Measurements from ENCODE around the gene BCAR3.

The BCAR3 gene

GRCh38 chr1:93601686-93602085, 80.0 kb downstream of the BCAR3 start:
- DNase-seq (ENCODE audit: low read depth, low spot score) = no peak
- H3K27me3 ChIP-seq (ENCODE audit: insufficient read depth, insufficient read length) = no peaks in the 10 kb centered on the region
- no peak overlapping the region for H3K9ac ChIP-seq (ENCODE audit: insufficient read length, low read depth)
- H3K4me1 ChIP-seq (ENCODE audit: insufficient read depth, insufficient read length) = peaks cover 6% of the 10 kb centered on the region
- no peaks in the 10 kb centered on the region for H3K9me3 ChIP-seq (ENCODE audit: insufficient read depth, low read length)
- peaks cover 27% of the 10 kb centered on the region for H3K36me3 ChIP-seq (ENCODE audit: insufficient read depth, insufficient read length, low read length)
- no peak overlapping the region for H3K4me3 ChIP-seq (ENCODE audit: insufficient read length, low read depth)
- TF ChIP-seq YY1 (IDR thresholded peaks at IDR 0.05; ENCODE audit: insufficient read depth, insufficient read length) (no peak), ZNF274 (IDR thresholded peaks at IDR 0.05; ENCODE audit: low read depth, low read length) (no peak), SUZ12 (IDR thresholded peaks at IDR 0.05; ENCODE audit: extremely low read depth, insufficient read depth, insufficient read length) (no peak)

- Histone ChIP-seq H3K4me1 (ENCODE audit: insufficient read depth, insufficient read length) (peaks cover 13% of the 10 kb centered on the region), H3K27me3 (ENCODE audit: insufficient read depth, insufficient read length) (no peaks in the 10 kb centered on the region), H3K4me3 (ENCODE audit: insufficient read length, low read depth) (no peak overlapping the region), H3K9me3 (ENCODE audit: insufficient read depth, low read length) (no peaks in the 10 kb centered on the region), H3K36me3 (ENCODE audit: insufficient read depth, insufficient read length, low read length) (peaks cover 25% of the 10 kb centered on the region), H3K9ac (ENCODE audit: insufficient read length, low read depth) (no peak overlapping the region)
- no peak for DNase-seq (ENCODE audit: low read depth, low spot score)
- TF ChIP-seq SUZ12 (IDR thresholded peaks at IDR 0.05; ENCODE audit: extremely low read depth, insufficient read depth, insufficient read length) (no peak), ZNF274 (IDR thresholded peaks at IDR 0.05; ENCODE audit: low read depth, low read length) (no peak), YY1 (IDR thresholded peaks at IDR 0.05; ENCODE audit: insufficient read depth, insufficient read length) (no peak)
Observed at GRCh38 chr1:93600663-93601062, 81.0 kb downstream of the BCAR3 start.

- H3K9me3 ChIP-seq (ENCODE audit: insufficient read depth, low read length) = no peaks in the 10 kb centered on the region
- DNase-seq (ENCODE audit: low read depth, low spot score) = no peak
- TF ChIP-seq ZNF274 (IDR thresholded peaks at IDR 0.05; ENCODE audit: low read depth, low read length) (no peak), YY1 (IDR thresholded peaks at IDR 0.05; ENCODE audit: insufficient read depth, insufficient read length) (no peak), SUZ12 (IDR thresholded peaks at IDR 0.05; ENCODE audit: extremely low read depth, insufficient read depth, insufficient read length) (no peak)
- H3K9ac ChIP-seq (ENCODE audit: insufficient read length, low read depth) = no peak overlapping the region
- no peaks in the 10 kb centered on the region for H3K27me3 ChIP-seq (ENCODE audit: insufficient read depth, insufficient read length)
- peaks cover 19% of the 10 kb centered on the region for H3K36me3 ChIP-seq (ENCODE audit: insufficient read depth, insufficient read length, low read length)
- peaks cover 17% of the 10 kb centered on the region for H3K4me1 ChIP-seq (ENCODE audit: insufficient read depth, insufficient read length)
- H3K4me3 ChIP-seq (ENCODE audit: insufficient read length, low read depth) = no peak overlapping the region
Observed at GRCh38 chr1:93599479-93599878, 82.2 kb downstream of the BCAR3 start.

- no peak for DNase-seq (ENCODE audit: low read depth, low spot score)
- TF ChIP-seq ZNF274 (IDR thresholded peaks at IDR 0.05; ENCODE audit: low read depth, low read length) = no peak
- no peak for TF ChIP-seq YY1 (IDR thresholded peaks at IDR 0.05; ENCODE audit: insufficient read depth, insufficient read length)
- TF ChIP-seq SUZ12 (IDR thresholded peaks at IDR 0.05; ENCODE audit: extremely low read depth, insufficient read depth, insufficient read length) = no peak
- Histone ChIP-seq H3K4me3 (ENCODE audit: insufficient read length, low read depth) (no peak overlapping the region), H3K36me3 (ENCODE audit: insufficient read depth, insufficient read length, low read length) (peaks cover 19% of the 10 kb centered on the region), H3K27me3 (ENCODE audit: insufficient read depth, insufficient read length) (no peaks in the 10 kb centered on the region), H3K9me3 (ENCODE audit: insufficient read depth, low read length) (no peaks in the 10 kb centered on the region), H3K9ac (ENCODE audit: insufficient read length, low read depth) (no peak overlapping the region), H3K4me1 (ENCODE audit: insufficient read depth, insufficient read length) (peaks cover 21% of the 10 kb centered on the region)
Observed at GRCh38 chr1:93598861-93599439, 82.7 kb downstream of the BCAR3 start.

- H3K36me3 ChIP-seq (ENCODE audit: insufficient read depth, insufficient read length, low read length) = peaks cover 19% of the 10 kb centered on the region
- H3K4me1 ChIP-seq (ENCODE audit: insufficient read depth, insufficient read length) = peaks cover 21% of the 10 kb centered on the region
- H3K9ac ChIP-seq (ENCODE audit: insufficient read length, low read depth) = no peak overlapping the region
- no peak for TF ChIP-seq YY1 (IDR thresholded peaks at IDR 0.05; ENCODE audit: insufficient read depth, insufficient read length)
- H3K4me3 ChIP-seq (ENCODE audit: insufficient read length, low read depth) = no peak overlapping the region
- H3K27me3 ChIP-seq (ENCODE audit: insufficient read depth, insufficient read length) = no peaks in the 10 kb centered on the region
- no peak for DNase-seq (ENCODE audit: low read depth, low spot score)
- H3K9me3 ChIP-seq (ENCODE audit: insufficient read depth, low read length) = no peaks in the 10 kb centered on the region
Observed at GRCh38 chr1:93598396-93598795, 83.2 kb downstream of the BCAR3 start.

- no peak for TF ChIP-seq YY1 (IDR thresholded peaks at IDR 0.05; ENCODE audit: insufficient read depth, insufficient read length)
- no peak for TF ChIP-seq ZNF274 (IDR thresholded peaks at IDR 0.05; ENCODE audit: low read depth, low read length)
- TF ChIP-seq SUZ12 (IDR thresholded peaks at IDR 0.05; ENCODE audit: extremely low read depth, insufficient read depth, insufficient read length) = no peak
- Histone ChIP-seq H3K4me1 (ENCODE audit: insufficient read depth, insufficient read length) (peaks cover 21% of the 10 kb centered on the region), H3K36me3 (ENCODE audit: insufficient read depth, insufficient read length, low read length) (peaks cover 19% of the 10 kb centered on the region), H3K9ac (ENCODE audit: insufficient read length, low read depth) (no peak overlapping the region), H3K4me3 (ENCODE audit: insufficient read length, low read depth) (no peak overlapping the region), H3K27me3 (ENCODE audit: insufficient read depth, insufficient read length) (no peaks in the 10 kb centered on the region), H3K9me3 (ENCODE audit: insufficient read depth, low read length) (no peaks in the 10 kb centered on the region)
- DNase-seq (ENCODE audit: low read depth, low spot score) = no peak
Observed at GRCh38 chr1:93597709-93598108, 83.9 kb downstream of the BCAR3 start.

- Histone ChIP-seq H3K4me3 (ENCODE audit: insufficient read length, low read depth) (no peak overlapping the region), H3K9me3 (ENCODE audit: insufficient read depth, low read length) (no peaks in the 10 kb centered on the region), H3K36me3 (ENCODE audit: insufficient read depth, insufficient read length, low read length) (peaks cover 27% of the 10 kb centered on the region), H3K4me1 (ENCODE audit: insufficient read depth, insufficient read length) (peaks cover 25% of the 10 kb centered on the region), H3K27me3 (ENCODE audit: insufficient read depth, insufficient read length) (no peaks in the 10 kb centered on the region), H3K9ac (ENCODE audit: insufficient read length, low read depth) (no peak overlapping the region)
- DNase-seq (ENCODE audit: low read depth, low spot score) = no peak
- no peak for TF ChIP-seq ZNF274 (IDR thresholded peaks at IDR 0.05; ENCODE audit: low read depth, low read length)
- no peak for TF ChIP-seq SUZ12 (IDR thresholded peaks at IDR 0.05; ENCODE audit: extremely low read depth, insufficient read depth, insufficient read length)
- TF ChIP-seq YY1 (IDR thresholded peaks at IDR 0.05; ENCODE audit: insufficient read depth, insufficient read length) = no peak
Observed at GRCh38 chr1:93596329-93597089, 85.1 kb downstream of the BCAR3 start.

Measured in NT2/D1 (cell line).